NCI-H2107 treated with DMSO at 0.1 percent for 48 hours (cell line): Measurements from ENCODE around the gene POTEI.
"Not testable (repeated sequence)": the region's sequence is repeated elsewhere in the genome, so short reads cannot be mapped to it uniquely, and the experiment has no call there.

Experiments used
- DNase-seq: peaks from one replicate; lab custom pipeline; 2025; ENCODE audit not compliant: unreplicated experiment; lab: John Stamatoyannopoulos, UW

POTEI gene

GRCh38 chr2:130509228-130509627, at the start of gene POTEI:
POTEI (minus strand) TSS chr2:130509328; CDS start chr2:130509235, 93 bp downstream.
- DNase-seq, result not testable (repeated sequence)

- DNase-seq, result not testable (repeated sequence)
These were observed 47.3 kb upstream of the POTEI start for GRCh38 chr2:130556441-130556840.

GRCh38 chr2:130554178-130554577, 45.0 kb upstream of the POTEI start:
- DNase-seq, result not testable (repeated sequence)

GRCh38 chr2:130549475-130549874, 40.3 kb upstream of the POTEI start:
- not testable (repeated sequence) for DNase-seq

- DNase-seq, result not testable (repeated sequence)
These were observed 39.3 kb upstream of the POTEI start for GRCh38 chr2:130548418-130548817.

- DNase-seq, result not testable (repeated sequence)
These were observed 35.9 kb upstream of the POTEI start for GRCh38 chr2:130544978-130545377.

- not testable (repeated sequence) for DNase-seq
These were observed 34.8 kb upstream of the POTEI start for GRCh38 chr2:130543785-130544528.

GRCh38 chr2:130542789-130543188, 33.7 kb upstream of the POTEI start:
- not testable (repeated sequence) for DNase-seq

GRCh38 chr2:130538271-130538670, 29.1 kb upstream of the POTEI start:
- not testable (repeated sequence) for DNase-seq

GRCh38 chr2:130536654-130537053, 27.5 kb upstream of the POTEI start:
- not testable (repeated sequence) for DNase-seq

GRCh38 chr2:130531672-130532071, 22.5 kb upstream of the POTEI start:
- DNase-seq, result not testable (repeated sequence)

GRCh38 chr2:130531225-130531624, 22.1 kb upstream of the POTEI start:
- not testable (repeated sequence) for DNase-seq

- not testable (repeated sequence) for DNase-seq
These were observed 21.1 kb upstream of the POTEI start for GRCh38 chr2:130530212-130530611.

GRCh38 chr2:130529545-130529944, 20.4 kb upstream of the POTEI start:
- not testable (repeated sequence) for DNase-seq

- not testable (repeated sequence) for DNase-seq
These were observed 18.3 kb upstream of the POTEI start for GRCh38 chr2:130527365-130527967.

- not testable (repeated sequence) for DNase-seq
These were observed 13.3 kb upstream of the POTEI start for GRCh38 chr2:130522390-130522789.

GRCh38 chr2:130520992-130521391, 11.9 kb upstream of the POTEI start, which contains the start of gene CFC1B:
CFC1B (plus strand) TSS chr2:130521222; CDS start chr2:130521485, 263 bp downstream.
- not testable (repeated sequence) for DNase-seq

- not testable (repeated sequence) for DNase-seq
These were observed 9.5 kb upstream of the POTEI start for GRCh38 chr2:130518516-130519106.

GRCh38 chr2:130511747-130512451, 2.8 kb upstream of the POTEI start:
- not testable (repeated sequence) for DNase-seq

- DNase-seq, result not testable (repeated sequence)
These were observed 1.9 kb upstream of the POTEI start for GRCh38 chr2:130510807-130511746.
